Liver (tissue), 9 donors: ENCODE results near the gene FAM174A. TPM values are rescaled to one million over a fixed set of nuclear protein-coding genes. Genes with fewer than 3 reads are reported as not detected.

Experiments used
- DNase-seq: peaks from one replicate; pipeline ENCODE4 v3.0.0-alpha.2; 2017; ENCODE audit warnings: low spot score
- H3K27ac ChIP-seq, 2 donors: one replicate each; pipeline ENCODE4 v1.7.0; 2013; ENCODE audit warnings: inconsistent platforms in 2 of 2, low read length in 2 of 2, control low read depth in 1 of 2, low read depth in 1 of 2, mild to moderate bottlenecking in 1 of 2
- H3K27me3 ChIP-seq, 4 donors: one replicate each; pipeline versions ENCODE4 v1.6.1 to v1.7.0; 2013; ENCODE audit warnings: low read length in 3 of 4, inconsistent platforms in 1 of 4, mild to moderate bottlenecking in 1 of 4, moderate library complexity in 1 of 4; ENCODE audit not compliant: control insufficient read depth in 4 of 4, insufficient read depth in 4 of 4
- H3K36me3 ChIP-seq, 4 donors: one replicate each; pipeline versions ENCODE4 v1.6.1 to v1.7.0; 2013; ENCODE audit warnings: low read length in 3 of 4, mild to moderate bottlenecking in 3 of 4, low read depth in 1 of 4, moderate library complexity in 1 of 4; ENCODE audit not compliant: control insufficient read depth in 4 of 4, insufficient read depth in 3 of 4
- H3K4me1 ChIP-seq, 4 donors: one replicate each; pipeline versions ENCODE4 v1.6.1 to v1.7.0; 2013; ENCODE audit warnings: low read length in 3 of 4, mild to moderate bottlenecking in 3 of 4, moderate library complexity in 1 of 4; ENCODE audit not compliant: control insufficient read depth in 4 of 4, insufficient read depth in 4 of 4
- H3K4me3 ChIP-seq, 3 donors: one replicate each; pipeline versions ENCODE4 v1.6.1 to v1.7.0; 2013; ENCODE audit warnings: low read length in 3 of 3, control low read depth in 1 of 3, low read depth in 1 of 3, mild to moderate bottlenecking in 1 of 3
- H3K9ac ChIP-seq, 2 donors: one replicate each; pipeline ENCODE4 v1.7.0; 2013; ENCODE audit warnings: low read length in 2 of 2, mild to moderate bottlenecking in 2 of 2, moderate library complexity in 2 of 2, control low read depth in 1 of 2, low read depth in 1 of 2
- H3K9me3 ChIP-seq, 4 donors: one replicate each; pipeline versions ENCODE4 v1.6.1 to v1.7.0; 2013; ENCODE audit warnings: low read length in 3 of 4; ENCODE audit not compliant: control insufficient read depth in 4 of 4
- EGR1 ChIP-seq, 2 donors: IDR thresholded peaks; 2 replicates each; pipeline ENCODE4 v1.6.1; 2016 to 2018; ENCODE audit warnings: antibody characterized with exemption in 2 of 2, low read depth in 2 of 2
- FOXA1 ChIP-seq: IDR thresholded peaks from 2 replicates; pipeline ENCODE4 v1.6.1; 2016; ENCODE audit warnings: antibody characterized with exemption
- FOXA2 ChIP-seq: IDR thresholded peaks from 2 replicates; pipeline ENCODE4 v1.6.1; 2016; ENCODE audit warnings: antibody characterized with exemption
- GABPA ChIP-seq, 2 donors: IDR thresholded peaks in 1 of 2; conservative IDR thresholded peaks in 1 of 2; 2 replicates each; pipeline ENCODE4 v1.6.1; 2016; ENCODE audit warnings: antibody characterized with exemption in 2 of 2, mild to moderate bottlenecking in 1 of 2, moderate library complexity in 1 of 2
- HNF4A ChIP-seq, 2 donors: conservative IDR thresholded peaks; 2 replicates each; pipeline ENCODE4 v1.6.1; 2016; ENCODE audit warnings: antibody characterized with exemption in 2 of 2, mild to moderate bottlenecking in 2 of 2
- HNF4G ChIP-seq: IDR thresholded peaks from 2 replicates; pipeline ENCODE4 v1.6.1; 2016; ENCODE audit warnings: antibody characterized with exemption
- JUND ChIP-seq, 2 donors: IDR thresholded peaks; 2 replicates each; pipeline ENCODE4 v1.6.1; 2016; ENCODE audit warnings: antibody characterized with exemption in 2 of 2
- MAX ChIP-seq: IDR thresholded peaks from 2 replicates; pipeline ENCODE4 v1.6.1; 2016; ENCODE audit warnings: antibody characterized with exemption
- NR2F2 ChIP-seq: IDR thresholded peaks from 2 replicates; pipeline ENCODE4 v1.6.1; 2016; ENCODE audit warnings: antibody characterized with exemption
- RAD21 ChIP-seq, 2 donors: IDR thresholded peaks; 2 replicates each; pipeline ENCODE4 v1.6.1; 2016; ENCODE audit warnings: antibody characterized with exemption in 2 of 2, mild to moderate bottlenecking in 2 of 2
- REST ChIP-seq: IDR thresholded peaks from 2 replicates; pipeline ENCODE4 v1.6.1; 2016; ENCODE audit warnings: antibody characterized with exemption, mild to moderate bottlenecking
- RXRA ChIP-seq, 2 donors: IDR thresholded peaks; 2 replicates each; pipeline ENCODE4 v1.6.1; 2017 to 2018; ENCODE audit warnings: antibody characterized with exemption in 2 of 2, mild to moderate bottlenecking in 1 of 2
- SP1 ChIP-seq: IDR thresholded peaks from 2 replicates; pipeline ENCODE4 v1.6.1; 2018; ENCODE audit warnings: antibody characterized with exemption, mild to moderate bottlenecking
- TAF1 ChIP-seq: conservative IDR thresholded peaks from 2 replicates; pipeline ENCODE4 v1.6.1; 2016; ENCODE audit warnings: antibody characterized with exemption, mild to moderate bottlenecking
- YY1 ChIP-seq: IDR thresholded peaks from 2 replicates; pipeline ENCODE4 v1.6.1; 2016; ENCODE audit warnings: antibody characterized with exemption, mild to moderate bottlenecking
- ZBTB33 ChIP-seq: IDR thresholded peaks from 2 replicates; pipeline ENCODE4 v1.6.1; 2016; ENCODE audit warnings: antibody characterized with exemption
- WGBS: extraction: QIAGEN DNeasy Blood & Tissue Kit; methylation state at CpG from one replicate; pipeline ENCODE4 v1.1.7; 2013; 5-methylcytosine and 5-hydroxymethylcytosine counted together
- polyA plus RNA-seq, 2 donors: library from polyadenylated mRNA; stranded (reverse) in 1 of 2; unstranded in 1 of 2; fragments of 200-250 nt in 1 of 2; fragments of >200 nt in 1 of 2; fragmentation: Nextera tagmentation in 1 of 2; extraction: Ambion mirVana in 1 of 2; gene quantifications; one replicate each; pipeline versions ENCODE4 v1.2.1 to v1.2.3, GENCODE V29; 2013 to 2015
- total RNA-seq, 2 donors: library from RNA; depleted of rRNA; stranded (reverse); fragments of >200 nt; gene quantifications; one replicate each; pipeline ENCODE4 v1.2.3, GENCODE V29; 2014
- TF ChIP-seq, protein P1 (sequence below): fragments of 150-350 bp; IDR thresholded peaks from 2 replicates; pipeline ENCODE4 v1.5.1; 2017; ENCODE audit warnings: improper control_type of control experiment, low read depth, low read length; ENCODE audit not compliant: missing input control
- TF ChIP-seq, protein P2 (sequence below): IDR thresholded peaks from 2 replicates; pipeline ENCODE4 v1.6.1; 2016; ENCODE audit warnings: antibody characterized with exemption
- donor health status: healthy.
- donor health status: healthy.
- donor health status: healthy.
- donor health status: healthy.
- donor health status: healthy.

FAM174A gene
- total RNA-seq (10 to 100 TPM in 1 of 2 donors, 1 to 10 TPM in 1; 8.4 to 15.0 TPM), polyA plus RNA-seq (10 to 100 TPM; 16.8 to 20.4 TPM)

- TF ChIP-seq TAF1 (peak; percentile 74), EGR1 (IDR thresholded peaks at IDR 0.05; ENCODE audit: low read depth in 2 of 2) (no peak), GABPA (IDR thresholded peaks at IDR 0.05 in 1 of 2, conservative IDR thresholded peaks at IDR 0.05 in 1 of 2) (peak; percentile 83 to 94), NR2F2 (peak; percentile 8), MAX (peak; percentile 68), FOXA1 (no peak), YY1 (peak; percentile 67), HNF4G (no peak), RAD21 (IDR thresholded peaks at IDR 0.05) (no peak), JUND (IDR thresholded peaks at IDR 0.05) (peak; percentile 38 to 50), ZBTB33 (no peak), SP1 (peak; percentile 5), REST (peak; percentile 85), FOXA2 (no peak), RXRA (IDR thresholded peaks at IDR 0.05) (peak in 1 of 2 donors; percentile 29), HNF4A (conservative IDR thresholded peaks at IDR 0.05) (no peak)
- TF ChIP-seq, protein P1, sequence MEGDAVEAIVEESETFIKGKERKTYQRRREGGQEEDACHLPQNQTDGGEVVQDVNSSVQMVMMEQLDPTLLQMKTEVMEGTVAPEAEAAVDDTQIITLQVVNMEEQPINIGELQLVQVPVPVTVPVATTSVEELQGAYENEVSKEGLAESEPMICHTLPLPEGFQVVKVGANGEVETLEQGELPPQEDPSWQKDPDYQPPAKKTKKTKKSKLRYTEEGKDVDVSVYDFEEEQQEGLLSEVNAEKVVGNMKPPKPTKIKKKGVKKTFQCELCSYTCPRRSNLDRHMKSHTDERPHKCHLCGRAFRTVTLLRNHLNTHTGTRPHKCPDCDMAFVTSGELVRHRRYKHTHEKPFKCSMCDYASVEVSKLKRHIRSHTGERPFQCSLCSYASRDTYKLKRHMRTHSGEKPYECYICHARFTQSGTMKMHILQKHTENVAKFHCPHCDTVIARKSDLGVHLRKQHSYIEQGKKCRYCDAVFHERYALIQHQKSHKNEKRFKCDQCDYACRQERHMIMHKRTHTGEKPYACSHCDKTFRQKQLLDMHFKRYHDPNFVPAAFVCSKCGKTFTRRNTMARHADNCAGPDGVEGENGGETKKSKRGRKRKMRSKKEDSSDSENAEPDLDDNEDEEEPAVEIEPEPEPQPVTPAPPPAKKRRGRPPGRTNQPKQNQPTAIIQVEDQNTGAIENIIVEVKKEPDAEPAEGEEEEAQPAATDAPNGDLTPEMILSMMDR = no peak
- TF ChIP-seq, protein P2, sequence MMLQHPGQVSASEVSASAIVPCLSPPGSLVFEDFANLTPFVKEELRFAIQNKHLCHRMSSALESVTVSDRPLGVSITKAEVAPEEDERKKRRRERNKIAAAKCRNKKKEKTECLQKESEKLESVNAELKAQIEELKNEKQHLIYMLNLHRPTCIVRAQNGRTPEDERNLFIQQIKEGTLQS = no peak
- peak within 1 kb of the TSS; percentile 83 to 89 for H3K27ac ChIP-seq
- H3K36me3 ChIP-seq = peaks cover 0 to 3% (median 0%) of the 10 kb centered on the region in 4 donors
- DNase-seq = peak; percentile 94
- H3K4me3 ChIP-seq = peak within 1 kb of the TSS; percentile 86 to 98 (median 94)
- peaks cover 0 to 8% (median 7%) of the 10 kb centered on the region in 4 donors for H3K9me3 ChIP-seq
- H3K9ac ChIP-seq = peak within 1 kb of the TSS; percentile 89 to 99
- H3K4me1 ChIP-seq = peaks cover 0 to 14% (median 10%) of the 10 kb centered on the region in 4 donors
- under 1% methylated on average over 62 of the region's 62 CpGs for WGBS
- no peaks in the 10 kb centered on the region for H3K27me3 ChIP-seq
Observed at GRCh38 chr5:100535060-100536005, at the start of gene FAM174A. TSS of gene FAM174A (plus strand) at chr5:100535374. CDS start at chr5:100535531, 157 bp downstream.
